Small intestine (tissue), 7 donors: ENCODE results near the gene ZNHIT2. TPM values are rescaled to one million over a fixed set of nuclear protein-coding genes. Genes with fewer than 3 reads are reported as not detected.

Experiments
- DNase-seq, 2 donors: peaks; one replicate each; pipeline versions ENCODE4 v3.0.0 to v3.0.0-alpha.2; 2013
- FAIRE-seq: peaks from 2 replicates; lab custom pipeline; 2012; peaks lifted over from hg19 to GRCh38; lab: Jason Lieb, UNC
- H3K27ac ChIP-seq, 3 donors: one replicate each; pipeline ENCODE4 v1.5.1; 2013; ENCODE audit warnings: low read length in 2 of 3, mild to moderate bottlenecking in 2 of 3, control low read depth in 1 of 3, inconsistent platforms in 1 of 3, low read depth in 1 of 3, moderate library complexity in 1 of 3
- H3K27me3 ChIP-seq, 3 donors: one replicate each; pipeline ENCODE4 v1.6.1; 2013; ENCODE audit warnings: low read length in 3 of 3, inconsistent platforms in 1 of 3; ENCODE audit not compliant: control insufficient read depth in 3 of 3, insufficient read depth in 3 of 3
- H3K36me3 ChIP-seq, 3 donors: one replicate each; pipeline ENCODE4 v1.6.1; 2013; ENCODE audit warnings: low read length in 3 of 3, inconsistent platforms in 1 of 3, low read depth in 1 of 3, mild to moderate bottlenecking in 1 of 3, moderate library complexity in 1 of 3; ENCODE audit not compliant: control insufficient read depth in 3 of 3, insufficient read depth in 2 of 3
- H3K4me1 ChIP-seq, 3 donors: one replicate each; pipeline ENCODE4 v1.6.1; 2013; ENCODE audit warnings: low read length in 2 of 3, inconsistent platforms in 1 of 3, low read depth in 1 of 3, mild to moderate bottlenecking in 1 of 3, moderate library complexity in 1 of 3; ENCODE audit not compliant: control insufficient read depth in 3 of 3, insufficient read depth in 2 of 3
- H3K4me3 ChIP-seq, 3 donors: one replicate each; pipeline ENCODE4 v1.5.1; 2013; ENCODE audit warnings: low read length in 3 of 3, control low read depth in 1 of 3, inconsistent platforms in 1 of 3, low read depth in 1 of 3, mild to moderate bottlenecking in 1 of 3, moderate library complexity in 1 of 3
- H3K9me3 ChIP-seq, 2 donors: one replicate each; pipeline ENCODE4 v1.6.1; 2013; ENCODE audit warnings: low read depth in 1 of 2, low read length in 1 of 2; ENCODE audit not compliant: control insufficient read depth in 2 of 2, insufficient read depth in 1 of 2
- WGBS, 3 donors: extraction: QIAGEN DNeasy Blood & Tissue Kit; methylation state at CpG; one replicate each; pipeline ENCODE4 v1.1.7; 2013; 5-methylcytosine and 5-hydroxymethylcytosine counted together
- polyA plus RNA-seq, 4 donors: library from polyadenylated mRNA; stranded (reverse) in 3 of 4; unstranded in 1 of 4; fragments of 200-250 nt in 3 of 4; fragments of 120-200 nt in 1 of 4; gene quantifications; one replicate each; pipeline versions ENCODE4 v1.2.1 to v1.2.3, GENCODE V29; 2013
- donor health status: healthy with polysubstance abuse.
- donor health status: control.
- donor health status: control.
- donor health status: Bipolar disorder and iron deficiency.
- donor health status: healthy.

ZNHIT2 gene
- polyA plus RNA-seq, 4 donors = 7.7 to 13.6 (median 13.0) TPM

DNA sequence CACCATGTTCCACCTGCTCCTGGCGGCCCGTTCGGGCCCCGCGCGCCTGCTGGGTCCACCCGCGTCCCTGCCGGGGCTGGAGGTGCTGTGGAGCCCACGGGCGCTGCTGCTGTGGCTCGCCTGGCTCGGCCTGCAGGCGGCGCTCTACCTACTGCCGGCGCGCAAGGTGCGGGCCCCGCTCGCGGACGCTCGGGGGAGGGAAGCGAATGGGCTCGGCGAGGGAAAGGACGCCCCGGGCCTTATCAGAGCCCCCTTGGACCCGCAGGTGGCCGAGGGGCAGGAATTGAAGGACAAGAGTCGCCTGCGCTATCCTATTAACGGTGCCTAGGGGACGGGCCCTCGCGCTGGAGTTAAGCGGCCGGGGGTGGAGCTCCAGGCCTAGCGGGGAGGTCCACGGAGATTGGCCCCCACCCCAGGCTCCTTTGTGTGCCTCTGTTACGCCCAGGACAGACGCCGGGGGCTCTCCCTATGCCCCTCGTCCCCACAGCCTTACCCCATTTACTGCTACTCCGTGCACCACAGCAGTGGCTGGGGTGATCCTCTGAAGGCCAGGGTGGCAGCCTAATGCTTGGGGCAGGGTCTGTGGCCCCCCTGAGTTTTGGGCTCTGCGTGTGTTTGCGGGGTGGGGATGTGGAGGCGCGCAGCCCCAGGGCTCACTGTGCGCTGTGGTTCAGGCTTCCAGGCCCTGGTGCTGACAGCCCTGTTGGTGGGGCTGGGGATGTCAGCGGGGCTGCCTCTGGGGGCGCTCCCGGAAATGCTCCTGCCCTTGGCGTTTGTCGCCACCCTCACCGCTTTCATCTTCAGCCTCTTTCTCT, 4.7 kb downstream of the ZNHIT2 start:
- Histone ChIP-seq H3K27me3 (no peaks in the 10 kb centered on the region), H3K36me3 (peaks cover 5 to 65% (median 8%) of the 10 kb centered on the region in 3 donors), H3K27ac (peak overlapping the region; percentile 15 to 79 (median 38)), H3K9me3 (no peaks in the 10 kb centered on the region), H3K4me3 (peak overlapping the region; percentile 38 to 83 (median 58)), H3K4me1 (peaks cover 5 to 41% (median 15%) of the 10 kb centered on the region in 3 donors)
- FAIRE-seq (no peak), DNase-seq (peak; percentile 59 to 85)
- 0 to 1% (median 1%) methylated on average over 51 to 57 of the region's 57 CpGs for WGBS, 3 donors

DNA sequence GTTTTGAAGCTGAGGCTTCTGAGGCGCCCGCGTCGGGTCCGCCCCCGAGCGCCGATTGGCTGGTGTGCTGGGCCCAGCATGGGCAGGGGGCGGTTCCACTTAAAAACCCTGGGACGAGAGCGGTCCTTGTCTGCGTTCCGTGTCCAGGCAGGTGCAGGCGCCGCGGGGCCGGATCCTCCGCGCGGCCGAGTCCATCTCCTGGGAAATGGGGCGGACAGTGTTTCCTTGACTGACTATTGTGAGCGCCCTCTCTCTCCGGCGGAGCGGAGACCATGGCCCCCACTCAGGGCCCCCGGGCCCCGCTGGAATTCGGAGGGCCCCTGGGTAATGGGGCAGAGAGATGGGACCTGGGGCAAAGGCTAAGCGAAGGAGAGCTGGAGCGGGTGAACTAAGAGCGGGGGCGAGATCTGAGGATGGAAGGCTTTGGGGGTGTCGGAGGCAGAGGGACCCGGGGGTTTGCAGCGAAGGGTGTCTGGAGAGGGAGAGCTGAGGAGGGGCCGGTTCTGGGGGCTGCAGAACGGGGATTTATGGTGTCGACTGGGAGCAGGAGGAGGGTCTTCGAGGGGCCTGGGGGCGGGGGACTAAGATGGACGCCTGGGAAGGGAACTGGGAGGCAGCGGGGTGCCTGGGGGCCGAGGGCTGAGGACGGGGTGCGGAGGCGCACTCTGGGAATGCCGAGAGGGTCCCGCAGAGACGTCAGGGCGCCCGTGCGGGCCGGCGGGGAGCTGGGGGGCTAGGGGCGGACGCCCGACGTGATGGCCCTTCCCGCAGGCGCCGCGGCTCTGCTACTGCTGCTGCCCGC, 5.6 kb downstream of the ZNHIT2 start, which contains the start of gene TM7SF2:
TM7SF2 (plus strand) TSS at position 129 of the 802 bp plus-strand sequence; CDS start at position 273, 144 bp downstream.
- H3K4me1 ChIP-seq = peaks cover 5 to 41% (median 15%) of the 10 kb centered on the region in 3 donors
- no peak for FAIRE-seq

DNA sequence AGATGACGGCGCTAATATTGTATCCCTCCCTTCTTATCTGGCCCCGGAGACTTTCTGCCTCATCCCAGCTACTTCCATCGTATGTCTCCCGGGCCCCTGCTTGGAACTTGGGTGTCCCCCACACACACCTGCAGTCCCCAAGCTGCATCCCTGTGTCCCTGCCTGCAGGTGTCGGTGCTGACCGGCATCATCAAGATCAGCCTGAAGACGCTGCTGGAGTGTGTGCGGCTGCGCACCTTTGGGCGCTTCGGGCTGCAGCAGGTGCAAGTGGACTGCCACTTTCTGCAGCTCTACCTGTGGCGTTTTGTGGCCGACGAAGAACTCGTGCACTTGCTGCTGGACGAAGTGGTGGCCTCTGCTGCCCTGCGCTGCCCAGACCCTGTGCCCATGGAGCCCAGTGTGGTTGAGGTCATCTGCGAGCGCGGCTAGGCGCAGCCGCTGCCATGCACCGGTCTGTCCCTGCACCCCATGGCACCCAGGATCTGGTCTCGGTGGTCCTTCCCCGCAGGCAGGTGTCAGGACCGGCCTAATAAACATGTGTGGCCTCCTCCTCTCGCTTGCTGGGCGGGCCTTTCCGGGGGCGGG, 6.2 kb downstream of the ZNHIT2 start:
- peaks cover 2 to 36% (median 11%) of the 10 kb centered on the region in 3 donors for H3K4me1 ChIP-seq

More for the DNA sequence above, 5.6 kb downstream of the ZNHIT2 start, which contains the start of gene TM7SF2:
- Histone ChIP-seq H3K27me3 (no peaks in the 10 kb centered on the region), H3K27ac (peak within 1 kb of the TSS; percentile 15 to 79 (median 64)), H3K4me3 (peak within 1 kb of the TSS; percentile 38 to 83 (median 58)), H3K9me3 (no peaks in the 10 kb centered on the region), H3K36me3 (peaks cover 5 to 73% (median 10%) of the 10 kb centered on the region in 3 donors)
- peak; percentile 97 for DNase-seq
- WGBS, 3 donors = 0 to 1% (median 1%) methylated on average over 42 to 64 of the region's 64 CpGs

DNA sequence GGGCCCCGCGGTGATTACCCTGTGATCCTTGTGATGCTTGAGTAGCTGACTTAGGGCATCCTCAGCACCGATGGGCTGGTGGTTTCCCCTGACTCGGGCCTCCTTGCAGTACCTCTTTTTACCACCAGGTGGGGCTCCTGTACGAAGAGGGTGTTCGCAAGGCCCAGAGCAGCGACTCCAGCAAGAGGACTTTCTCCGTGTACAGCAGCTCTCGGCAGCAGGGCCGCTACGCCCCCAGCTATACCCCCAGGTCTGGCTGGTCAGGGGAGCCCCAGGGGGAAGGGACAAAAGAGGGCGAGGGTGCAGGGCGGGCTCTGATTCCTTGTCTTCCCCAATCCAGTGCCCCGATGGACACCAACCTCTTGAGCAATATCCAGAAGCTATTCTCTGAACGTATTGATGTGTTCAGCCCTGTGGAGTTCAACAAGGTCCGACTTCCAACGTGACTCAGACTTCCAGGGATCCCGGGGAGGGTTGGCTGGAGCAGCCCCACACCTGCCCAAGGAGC, 7.1 kb downstream of the ZNHIT2 start:
- DNase-seq = peak; percentile 86 to 92
- peak overlapping the region in 2 of 3 donors; percentile 64 to 77 for H3K27ac ChIP-seq
- H3K4me1 ChIP-seq = peaks cover 0 to 32% (median 11%) of the 10 kb centered on the region in 3 donors
- H3K27me3 ChIP-seq = no peaks in the 10 kb centered on the region
- no peaks in the 10 kb centered on the region for H3K9me3 ChIP-seq
- no peak overlapping the region for H3K4me3 ChIP-seq
- WGBS, 3 donors = 6 to 12% (median 7%) methylated on average over 15 to 18 of the region's 18 CpGs
- H3K36me3 ChIP-seq = peaks cover 5 to 70% (median 14%) of the 10 kb centered on the region in 3 donors
- no peak for FAIRE-seq

More for the DNA sequence above, 6.2 kb downstream of the ZNHIT2 start:
- no peaks in the 10 kb centered on the region for H3K9me3 ChIP-seq
- peak overlapping the region in 1 of 3 donors; percentile 83 for H3K4me3 ChIP-seq
- no peaks in the 10 kb centered on the region for H3K27me3 ChIP-seq
- H3K27ac ChIP-seq = peak overlapping the region in 1 of 3 donors; percentile 77
- 60 to 66% (median 62%) methylated on average over 27 to 31 of the region's 31 CpGs for WGBS, 3 donors
- DNase-seq (no peak), FAIRE-seq (no peak)
- H3K36me3 ChIP-seq = peaks cover 5 to 73% (median 10%) of the 10 kb centered on the region in 3 donors

DNA sequence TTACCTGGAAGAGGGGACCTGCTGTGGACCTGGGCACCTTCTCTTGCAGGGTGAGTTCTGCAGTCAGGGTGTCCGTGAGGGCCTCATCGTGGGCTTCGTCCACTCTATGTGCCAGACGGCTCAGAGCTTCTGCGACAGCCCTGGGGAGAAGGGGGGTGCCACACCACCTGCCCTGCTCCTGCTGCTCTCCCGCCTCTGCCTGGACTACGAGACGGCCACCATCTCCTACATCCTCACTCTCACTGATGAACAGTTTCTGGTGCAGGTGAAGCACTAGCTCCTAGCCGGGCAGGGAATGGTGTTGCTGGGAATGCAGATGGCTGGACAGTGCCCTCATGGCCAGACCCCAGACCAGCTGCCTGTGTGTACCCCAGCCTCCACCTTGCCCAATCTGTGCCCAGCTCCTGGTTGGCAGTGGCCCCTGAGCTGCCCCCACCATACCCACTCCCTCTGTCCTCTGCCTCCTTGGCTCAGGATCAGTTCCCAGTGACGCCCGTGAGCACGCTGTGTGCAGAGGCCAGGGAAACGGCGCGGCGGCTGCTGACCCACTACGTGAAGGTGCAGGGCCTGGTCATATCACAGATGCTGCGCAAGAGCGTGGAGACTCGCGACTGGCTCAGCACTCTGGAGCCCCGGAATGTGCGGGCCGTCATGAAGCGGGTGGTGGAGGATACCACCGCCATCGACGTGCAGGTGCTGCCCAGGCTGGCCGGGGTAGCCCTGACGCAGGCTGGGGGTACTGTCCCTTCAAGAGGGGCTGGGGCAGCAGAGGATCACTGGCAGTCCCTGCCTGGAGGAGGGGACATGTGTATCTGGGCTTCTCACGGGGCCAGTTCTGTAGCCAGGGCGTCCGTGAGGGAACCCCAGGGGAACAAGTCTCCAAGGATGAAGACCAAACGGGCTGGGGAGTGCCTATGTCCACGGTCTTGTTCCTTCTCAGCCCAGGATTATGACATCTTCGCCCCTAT, 8.0 kb downstream of the ZNHIT2 start:
- Histone ChIP-seq H3K4me1 (peaks cover 0 to 32% (median 11%) of the 10 kb centered on the region in 3 donors), H3K4me3 (no peak overlapping the region), H3K36me3 (peaks cover 5 to 65% (median 14%) of the 10 kb centered on the region in 3 donors), H3K27ac (no peak overlapping the region), H3K9me3 (no peaks in the 10 kb centered on the region), H3K27me3 (no peaks in the 10 kb centered on the region)
- FAIRE-seq (no peak), DNase-seq (no peak)
- 91 to 92% (median 91%) methylated on average over 36 of the region's 36 CpGs for WGBS, 3 donors

DNA sequence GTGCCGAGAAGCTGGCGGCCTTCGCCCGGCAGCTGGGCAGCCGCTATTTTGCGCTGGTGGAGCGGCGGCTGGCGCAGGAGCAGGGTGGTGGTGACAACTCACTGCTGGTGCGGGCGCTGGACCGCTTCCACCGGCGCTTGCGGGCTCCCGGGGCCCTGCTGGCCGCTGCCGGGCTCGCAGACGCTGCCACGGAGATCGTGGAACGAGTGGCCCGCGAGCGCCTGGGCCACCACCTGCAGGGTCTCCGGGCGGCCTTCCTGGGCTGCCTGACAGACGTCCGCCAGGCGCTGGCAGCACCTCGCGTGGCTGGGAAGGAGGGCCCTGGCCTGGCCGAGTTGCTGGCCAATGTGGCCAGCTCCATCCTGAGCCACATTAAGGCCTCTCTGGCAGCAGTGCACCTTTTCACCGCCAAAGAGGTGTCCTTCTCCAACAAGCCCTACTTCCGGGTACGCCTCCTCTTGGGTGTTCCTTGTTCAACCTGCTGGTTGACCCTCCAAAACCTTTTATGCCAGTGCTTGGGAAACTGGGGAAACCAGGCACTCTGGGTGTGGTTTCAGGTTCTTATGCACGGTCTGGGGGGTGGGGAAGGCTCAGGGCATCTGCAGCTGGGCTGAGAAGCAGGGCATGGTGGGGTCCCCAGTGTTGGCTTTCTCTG, 8.9 kb downstream of the ZNHIT2 start:
- WGBS, 3 donors = 94 to 96% (median 95%) methylated on average over 30 to 38 of the region's 38 CpGs

More for the DNA sequence above, 8.9 kb downstream of the ZNHIT2 start:
- Histone ChIP-seq H3K27ac (no peak overlapping the region), H3K4me3 (no peak overlapping the region), H3K27me3 (no peaks in the 10 kb centered on the region), H3K9me3 (no peaks in the 10 kb centered on the region), H3K36me3 (peaks cover 5 to 62% (median 14%) of the 10 kb centered on the region in 3 donors), H3K4me1 (peaks cover 0 to 26% (median 11%) of the 10 kb centered on the region in 3 donors)
- DNase-seq (no peak), FAIRE-seq (no peak)
